NT2/D1 (cell line): ENCODE data around the gene REST.

ENCODE experiments used
- SUZ12 ChIP-seq: IDR thresholded peaks from 2 replicates; pipeline ENCODE4 v1.6.1; 2011; ENCODE audit not compliant: insufficient read length, insufficient read depth; ENCODE audit errors: extremely low read depth
- ZNF274 ChIP-seq: IDR thresholded peaks from 2 replicates; pipeline ENCODE4 v1.6.1; 2011; ENCODE audit warnings: mild to moderate bottlenecking, low read depth, low read length

GRCh38 chr4:56972389-56972788 is 64.7 kb downstream of the REST start:
- TF ChIP-seq ZNF274 (no peak), SUZ12 (no peak)
